GM21528 (cell line): ENCODE results near the gene PDK1.
"Not testable (repeated sequence)": the region's sequence is repeated elsewhere in the genome, so short reads cannot be mapped to it uniquely, and the experiment has no call there.

Experiments used
- ATAC-seq: cut with Tn5 transposase; IDR thresholded peaks from one replicate; pipeline ENCODE4 v1.9.1; 2021; ENCODE audit warnings: mild to moderate bottlenecking, moderate library complexity; ENCODE audit not compliant: unreplicated experiment, low FRiP score

The PDK1 gene

DNA sequence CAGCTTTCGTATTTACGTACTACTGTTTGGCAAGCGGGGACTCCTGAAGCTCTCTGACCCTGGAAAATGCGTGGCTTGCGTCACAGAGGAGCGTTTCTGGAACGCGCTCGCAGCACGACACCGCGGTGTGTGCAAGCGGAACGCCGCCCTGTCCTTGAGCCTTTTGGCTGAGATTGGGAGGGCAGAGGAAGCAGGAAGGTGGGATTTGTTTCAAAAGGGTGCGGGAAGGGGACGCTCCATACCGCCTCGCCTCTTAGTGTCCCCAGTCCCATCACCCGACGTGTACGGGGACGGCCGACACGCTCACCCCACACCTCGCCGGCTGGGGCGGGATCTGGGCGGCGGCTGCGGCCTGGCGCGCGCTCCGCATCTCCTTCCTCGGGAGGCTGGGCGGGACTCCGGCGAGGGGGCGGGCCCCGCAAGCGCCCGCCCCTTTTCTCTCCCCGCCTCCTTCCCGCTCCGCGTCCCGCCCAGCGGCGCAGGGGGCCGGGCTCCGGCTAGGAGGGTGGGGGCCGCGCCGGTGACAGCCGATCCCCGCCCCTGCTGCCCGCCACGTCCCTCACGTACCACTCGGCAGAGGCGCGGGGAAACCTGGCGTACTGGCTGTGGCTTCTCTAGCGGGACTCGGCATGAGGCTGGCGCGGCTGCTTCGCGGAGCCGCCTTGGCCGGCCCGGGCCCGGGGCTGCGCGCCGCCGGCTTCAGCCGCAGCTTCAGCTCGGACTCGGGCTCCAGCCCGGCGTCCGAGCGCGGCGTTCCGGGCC, at the start of gene PDK1:
Gene PDK1, plus strand, starts transcription at position 569 of the 762 bp plus-strand sequence. Its CDS starts 61 bp downstream, at position 630.
- ATAC-seq = peak; percentile 92

DNA sequence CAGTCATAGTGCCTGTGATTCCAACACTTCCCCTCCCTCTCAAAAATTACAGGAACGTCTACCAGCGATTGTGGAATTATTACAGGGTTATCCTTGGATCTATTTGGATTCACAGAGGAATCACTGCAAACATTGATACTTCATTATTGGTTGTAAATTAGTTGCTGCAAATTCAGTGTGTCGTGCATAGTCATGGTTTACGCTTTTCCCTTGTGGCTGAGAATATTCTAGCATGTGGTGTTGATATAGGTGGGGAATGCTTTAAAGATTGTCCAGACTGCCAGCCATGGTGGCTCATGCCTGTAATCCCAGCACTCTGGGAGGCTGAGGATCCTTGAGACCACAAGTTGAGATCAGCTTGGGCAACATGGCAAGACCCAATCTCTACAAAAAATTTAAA, 48.7 kb upstream of the PDK1 start:
- no peak for ATAC-seq

DNA sequence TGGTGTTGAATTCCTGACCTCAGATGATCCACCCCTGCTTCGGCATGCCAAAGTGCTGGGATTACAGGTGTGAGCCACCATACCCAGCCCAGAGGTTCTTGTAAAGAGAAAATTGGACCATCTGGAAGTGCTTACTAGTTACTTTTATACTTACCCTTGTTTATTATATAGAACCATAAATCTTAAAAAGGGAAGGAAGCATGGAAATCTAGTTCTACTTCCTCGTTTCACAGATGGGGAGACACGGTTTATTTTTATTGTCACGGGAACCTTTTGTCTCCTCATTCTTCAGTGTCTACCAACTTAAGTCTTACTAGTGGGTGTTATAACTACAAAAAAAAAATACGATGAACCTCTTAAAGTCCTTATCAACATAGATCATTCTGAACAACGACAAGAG, 45.8 kb upstream of the PDK1 start:
- no peak for ATAC-seq

DNA sequence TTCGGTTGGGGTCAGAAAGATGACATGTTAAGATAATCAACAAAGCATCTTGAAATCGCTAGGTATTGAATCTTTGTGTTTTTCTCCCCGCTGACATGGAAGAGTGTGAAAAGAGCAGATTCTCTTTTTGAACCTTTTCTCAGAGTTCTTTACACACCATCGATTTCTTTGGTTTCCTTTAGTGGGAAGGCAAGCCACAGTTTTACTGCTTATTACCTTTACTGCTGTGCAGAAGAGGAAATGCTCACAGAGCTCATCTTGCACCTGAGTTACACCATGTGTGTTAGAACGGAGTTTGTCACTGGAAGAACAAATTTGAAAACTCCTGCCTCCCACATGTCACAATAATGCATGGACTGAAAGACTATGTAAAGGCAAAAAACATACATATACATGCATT, 45.3 kb upstream of the PDK1 start:
- no peak for ATAC-seq

DNA sequence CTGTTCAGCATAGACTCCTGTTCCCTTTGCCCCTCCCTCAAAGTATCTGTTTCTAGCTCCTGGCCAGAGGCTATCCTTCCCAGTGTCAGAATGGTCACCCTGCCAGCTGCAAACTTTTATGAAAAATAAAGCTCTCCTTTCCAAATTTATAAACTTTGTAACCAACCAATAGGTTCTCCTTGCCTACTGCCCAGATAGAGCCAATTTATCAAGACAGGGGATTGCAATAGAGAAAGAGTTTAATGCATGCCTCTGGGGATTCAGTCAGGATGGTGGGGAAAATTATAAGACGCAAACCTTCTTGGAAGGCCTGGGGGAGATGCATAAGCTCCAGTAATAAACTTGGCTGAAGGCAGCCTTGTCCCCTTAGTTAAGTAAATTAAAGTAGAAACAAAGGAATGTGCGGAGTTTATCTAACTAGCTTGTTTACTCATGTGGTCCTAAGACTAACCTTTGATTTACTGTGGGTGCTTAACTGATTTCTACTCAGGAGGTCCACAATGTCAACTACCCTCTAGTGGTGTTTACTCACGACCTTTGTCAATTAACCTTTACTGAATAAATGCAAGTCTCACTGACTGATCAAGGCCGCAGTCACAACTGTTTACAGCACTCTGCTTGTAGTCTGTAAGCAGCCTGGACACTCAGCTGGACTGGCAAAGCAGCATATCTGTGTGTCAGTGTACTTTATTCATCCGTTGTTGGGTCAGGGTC, 42.9 kb upstream of the PDK1 start:
- ATAC-seq = no peak

DNA sequence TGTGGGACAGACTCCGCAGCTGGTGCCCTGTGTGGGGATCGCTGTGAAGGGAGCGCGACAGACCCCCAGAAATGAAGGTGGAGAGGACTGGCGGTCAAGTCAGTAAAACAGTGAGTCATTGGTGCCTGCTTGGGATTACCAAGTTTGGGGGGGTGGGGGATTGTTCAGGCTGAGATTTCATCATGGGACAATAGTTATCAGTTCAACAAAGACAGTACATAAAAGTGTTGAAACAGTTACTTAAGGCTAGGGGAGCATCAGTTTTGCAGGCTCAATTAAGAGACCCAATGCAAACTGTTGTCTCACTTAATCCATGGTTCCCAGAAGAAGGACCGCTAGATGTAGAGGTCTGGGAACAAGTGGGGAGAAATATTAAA, 42.4 kb upstream of the PDK1 start:
- no peak for ATAC-seq

DNA sequence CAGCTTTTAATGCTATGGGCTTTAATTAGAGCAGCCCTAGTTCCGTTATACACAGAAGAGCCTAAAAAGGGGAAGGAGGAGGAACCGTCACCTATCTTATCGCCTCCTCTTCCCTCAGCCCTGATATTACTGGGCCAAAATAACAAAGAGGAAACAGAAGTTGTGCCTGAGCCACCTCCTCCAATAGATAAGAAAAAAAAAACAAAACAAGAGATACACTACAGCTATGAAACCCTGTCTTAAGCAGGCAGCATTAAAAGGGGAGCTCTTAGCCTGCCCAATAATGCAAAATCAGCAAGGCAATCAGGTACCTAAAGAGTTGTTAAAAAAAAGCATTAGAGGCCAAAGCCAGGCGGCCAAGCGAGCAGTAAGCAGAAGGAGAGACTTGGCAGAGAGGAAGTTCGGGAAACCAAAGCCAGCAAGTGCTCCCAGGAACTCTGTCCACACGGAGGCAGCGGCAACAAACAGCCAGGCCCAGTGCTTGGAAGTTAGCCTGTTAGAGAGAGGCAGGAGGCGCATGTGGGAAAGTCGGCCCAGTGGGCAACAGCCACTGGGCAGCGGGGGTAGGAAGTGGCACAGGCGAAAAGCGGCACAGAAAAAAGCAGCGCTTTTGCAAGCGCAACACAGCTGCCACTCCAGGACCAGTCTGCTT, 41.8 kb upstream of the PDK1 start:
- ATAC-seq = no peak

DNA sequence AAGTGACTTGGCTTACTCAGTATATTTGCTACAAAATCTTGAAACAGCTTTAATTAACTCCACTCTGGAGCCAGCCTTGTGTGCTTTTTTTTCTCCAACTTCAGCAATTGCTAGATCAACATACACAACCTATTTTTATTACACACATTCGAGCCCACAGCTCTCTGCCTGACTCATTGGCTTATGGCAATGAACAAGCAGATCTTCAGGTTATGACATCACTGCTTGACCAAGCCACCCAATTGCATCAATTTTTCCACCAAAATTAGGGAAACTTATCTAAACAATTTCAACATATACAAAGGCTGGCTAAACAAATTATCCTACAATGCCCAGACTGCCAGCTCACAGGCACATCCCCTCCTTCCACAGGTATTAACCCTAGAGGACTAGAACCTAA, 39.6 kb upstream of the PDK1 start:
- no peak for ATAC-seq

DNA sequence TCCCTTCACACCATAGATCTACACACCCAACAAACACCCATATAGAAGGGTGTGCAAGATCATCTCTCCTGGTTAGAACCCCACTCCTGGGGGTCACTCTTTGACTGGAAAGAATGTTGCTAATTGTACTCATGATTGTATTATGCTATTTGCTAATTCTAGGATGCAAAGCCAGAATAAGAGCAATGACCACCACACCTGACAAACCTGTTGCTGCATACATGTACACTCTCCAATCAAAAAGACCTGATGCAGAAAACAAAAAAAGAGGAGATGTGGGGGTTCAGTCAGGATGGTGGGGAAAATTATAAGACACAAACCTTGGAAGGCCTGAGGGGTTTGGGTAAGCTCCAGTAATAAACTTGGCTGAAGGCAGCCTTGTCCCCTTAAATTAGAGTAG, 36.9 kb upstream of the PDK1 start:
- ATAC-seq = no peak

DNA sequence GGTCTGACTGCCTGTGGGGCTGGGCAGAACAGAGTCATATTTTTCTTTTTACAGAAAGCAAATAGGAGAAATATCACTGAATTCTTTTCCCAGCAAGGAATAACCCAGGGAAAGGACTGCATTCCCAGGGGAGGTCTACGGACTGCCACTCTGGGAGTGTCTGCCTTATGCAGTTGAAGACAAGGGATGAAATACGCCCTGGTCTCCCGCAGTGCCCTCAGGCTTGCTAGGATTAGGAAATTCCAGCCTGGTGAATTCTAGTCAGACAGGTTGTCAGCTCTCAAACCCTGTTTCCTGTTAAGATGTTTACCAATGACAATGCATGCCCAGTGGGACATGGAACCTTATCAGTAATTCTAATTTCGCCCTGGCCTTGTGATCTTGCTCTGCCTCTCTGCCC, 30.3 kb upstream of the PDK1 start:
- ATAC-seq = no peak

DNA sequence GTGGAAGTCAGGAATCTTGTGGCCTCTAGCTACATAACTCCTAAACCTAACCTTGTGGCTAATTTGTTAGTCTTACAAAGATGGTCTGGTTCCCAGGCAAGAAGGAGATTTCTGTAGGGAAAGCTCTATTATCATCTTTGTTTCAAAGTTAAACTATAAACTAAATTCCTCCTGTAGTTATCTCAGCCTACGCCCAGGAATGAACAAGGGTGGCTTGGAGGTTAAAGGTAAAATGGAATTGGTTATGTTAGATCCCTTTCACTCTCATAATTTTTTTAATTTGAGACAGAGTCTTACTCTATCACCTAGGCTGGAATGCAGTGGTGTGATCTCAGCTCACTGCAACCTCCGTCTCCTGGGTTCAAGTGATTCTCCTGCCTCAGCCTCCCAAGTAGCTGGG, 24.6 kb upstream of the PDK1 start:
- ATAC-seq = no peak

DNA sequence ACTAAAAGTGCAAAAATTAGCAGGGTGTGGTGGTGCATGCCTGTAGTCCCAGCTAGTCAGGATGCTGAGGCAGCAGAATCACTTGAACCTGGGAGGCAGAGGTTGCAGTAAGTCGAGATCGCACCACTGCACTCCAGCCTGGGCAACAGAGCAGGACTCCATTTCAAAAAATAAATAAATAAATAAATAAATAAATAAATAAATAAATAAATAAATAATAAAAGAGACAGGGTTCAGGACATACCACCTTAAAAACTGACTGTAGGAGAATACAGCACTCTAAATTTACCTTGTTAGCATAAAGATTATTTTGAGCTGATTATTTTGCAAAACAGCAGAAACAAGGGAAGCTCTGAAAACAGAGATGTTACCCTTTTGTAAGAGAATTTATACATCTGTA, 23.4 kb upstream of the PDK1 start:
- ATAC-seq = not testable (repeated sequence)

DNA sequence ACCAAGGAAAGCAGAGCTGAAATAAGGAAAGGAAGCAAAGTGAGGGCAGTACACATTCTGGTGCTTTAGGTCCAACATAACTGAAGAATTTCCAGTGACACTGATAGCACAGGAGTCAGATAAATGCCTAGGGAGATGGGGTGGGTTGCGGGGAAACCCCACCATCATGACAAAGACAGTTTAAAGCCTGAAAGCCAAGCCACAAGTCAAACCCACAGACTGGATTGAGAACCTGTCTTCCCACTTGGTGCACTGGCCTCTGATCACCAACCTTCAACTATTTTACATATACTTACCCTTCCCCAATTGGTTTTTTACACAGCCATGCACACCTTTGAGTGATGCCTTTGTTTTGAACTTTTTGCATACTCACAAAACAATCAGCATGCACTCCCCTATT, 22.2 kb upstream of the PDK1 start:
- ATAC-seq = no peak

DNA sequence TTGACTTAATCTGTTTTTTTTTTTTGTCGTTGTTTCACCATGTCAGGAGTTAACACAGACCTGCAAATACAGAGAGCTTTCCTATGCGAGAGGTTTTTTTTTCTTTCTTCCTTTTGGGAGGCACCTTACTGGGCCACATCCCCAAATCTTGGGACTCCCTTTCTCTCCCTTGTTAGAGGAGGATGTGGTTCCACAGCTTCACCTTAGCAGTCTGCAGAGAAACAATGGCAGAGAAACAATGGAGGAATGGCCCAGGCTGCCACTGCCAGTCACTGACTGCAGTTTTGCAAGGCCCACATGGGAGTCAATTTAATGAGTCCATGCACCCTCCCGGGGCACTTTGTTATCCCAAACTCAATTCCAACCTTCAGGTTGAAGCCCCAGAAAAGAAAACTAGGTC, 20.8 kb upstream of the PDK1 start:
- no peak for ATAC-seq

DNA sequence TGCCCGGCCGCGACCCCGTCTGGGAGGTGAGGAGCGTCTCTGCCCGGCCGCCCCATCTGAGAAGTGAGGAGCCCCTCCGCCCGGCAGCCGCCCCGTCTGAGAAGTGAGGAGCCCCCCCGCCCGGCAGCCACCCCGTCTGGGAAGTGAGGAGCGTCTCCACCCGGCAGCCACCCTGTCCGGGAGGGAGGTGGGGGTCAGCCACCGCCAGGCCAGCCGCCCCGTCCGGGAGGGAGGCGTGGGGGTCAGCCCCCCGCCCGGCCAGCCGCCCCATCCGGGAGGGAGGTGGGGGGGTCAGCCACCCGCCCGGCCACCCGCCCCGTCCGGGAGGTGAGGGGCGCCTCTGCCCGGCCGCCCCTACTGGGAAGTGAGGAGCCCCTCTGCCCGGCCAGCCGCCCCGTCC, 18.0 kb upstream of the PDK1 start:
- not testable (repeated sequence) for ATAC-seq

DNA sequence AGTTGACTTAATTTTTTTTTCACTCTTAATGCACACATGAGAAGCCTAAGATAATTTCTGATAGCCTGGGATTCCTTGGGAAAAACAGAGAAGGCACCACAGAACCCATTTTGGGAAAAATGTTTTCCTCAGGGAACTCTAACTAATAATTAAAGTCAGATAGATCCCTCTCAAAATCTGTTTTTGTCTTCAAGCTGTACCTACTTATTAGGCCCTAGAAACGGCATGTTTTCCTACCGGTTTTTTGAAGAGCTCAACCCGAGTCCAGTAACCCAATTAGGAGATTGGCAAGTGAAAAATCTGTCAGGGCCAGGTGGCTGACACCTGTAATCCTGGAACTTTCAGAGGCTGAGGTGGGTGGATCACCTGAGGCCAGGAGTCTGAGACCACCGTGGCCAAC, 16.1 kb upstream of the PDK1 start:
- no peak for ATAC-seq

DNA sequence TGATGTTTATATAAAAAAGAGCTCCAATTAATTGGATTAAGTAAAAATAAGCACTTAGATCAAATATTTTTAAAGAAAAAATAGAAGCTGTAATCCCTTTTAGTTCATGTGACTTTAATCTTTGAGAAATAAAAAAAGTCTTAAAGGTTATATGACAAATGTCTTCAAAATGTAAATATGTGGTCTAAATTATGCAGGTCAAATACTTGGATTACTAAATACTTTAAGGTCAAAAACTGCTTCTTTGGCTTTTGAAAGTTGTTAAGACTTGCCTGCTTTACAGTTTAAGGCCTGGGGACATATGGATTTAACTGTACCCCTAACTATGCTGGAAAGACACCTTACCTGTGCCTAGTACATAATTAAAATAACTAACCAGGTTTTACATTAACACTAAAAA, 15.5 kb upstream of the PDK1 start:
- ATAC-seq = no peak

DNA sequence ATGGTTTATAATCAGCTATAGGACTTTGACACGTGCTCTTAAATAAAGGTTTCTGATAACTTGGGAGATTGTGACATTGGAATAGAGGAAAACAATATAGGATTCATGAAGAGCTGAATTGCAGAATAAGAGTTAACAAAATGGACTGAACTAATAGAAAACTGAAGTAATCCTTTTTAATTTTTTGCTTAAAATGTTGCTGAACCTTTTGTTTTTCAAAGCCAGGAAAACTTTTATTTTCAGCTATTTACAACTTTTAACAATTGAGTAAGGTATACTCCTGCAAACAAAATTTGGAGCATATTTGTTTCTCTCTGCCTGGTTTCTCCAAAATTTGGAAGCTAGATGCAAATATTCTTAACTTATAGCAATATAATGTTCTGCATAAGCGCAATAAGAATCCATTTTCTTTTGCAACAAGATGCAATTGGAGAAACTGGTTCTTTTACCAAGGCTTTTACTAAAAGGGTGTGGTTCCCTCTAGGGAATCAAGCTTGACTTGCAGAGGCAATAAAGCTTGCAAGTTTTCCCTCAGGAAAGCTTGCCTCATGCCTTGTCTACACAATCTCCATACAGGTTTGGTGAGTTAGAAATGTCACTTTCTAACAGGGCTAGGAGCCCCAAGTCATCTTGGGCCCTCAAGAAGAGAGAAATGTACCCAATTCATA, 10.3 kb upstream of the PDK1 start:
- no peak for ATAC-seq

DNA sequence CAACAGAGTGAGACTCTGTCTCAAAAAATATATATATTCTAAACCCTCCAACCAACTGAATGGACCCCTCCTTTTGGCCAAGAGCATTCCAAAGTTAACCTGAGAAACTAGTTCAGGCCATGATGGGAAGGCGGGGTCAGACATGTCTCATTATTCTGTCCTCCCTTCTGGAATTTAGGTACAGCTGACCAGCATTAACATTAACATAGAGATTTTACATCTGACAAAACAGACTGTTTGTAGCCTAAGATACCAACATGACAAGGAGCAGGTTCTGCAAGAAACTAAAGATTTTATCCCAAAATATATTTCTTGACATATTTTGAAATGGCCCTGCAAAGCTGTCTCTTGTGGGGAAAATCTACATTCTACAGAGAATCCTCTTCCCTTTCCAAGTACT, 6.8 kb upstream of the PDK1 start:
- no peak for ATAC-seq

DNA sequence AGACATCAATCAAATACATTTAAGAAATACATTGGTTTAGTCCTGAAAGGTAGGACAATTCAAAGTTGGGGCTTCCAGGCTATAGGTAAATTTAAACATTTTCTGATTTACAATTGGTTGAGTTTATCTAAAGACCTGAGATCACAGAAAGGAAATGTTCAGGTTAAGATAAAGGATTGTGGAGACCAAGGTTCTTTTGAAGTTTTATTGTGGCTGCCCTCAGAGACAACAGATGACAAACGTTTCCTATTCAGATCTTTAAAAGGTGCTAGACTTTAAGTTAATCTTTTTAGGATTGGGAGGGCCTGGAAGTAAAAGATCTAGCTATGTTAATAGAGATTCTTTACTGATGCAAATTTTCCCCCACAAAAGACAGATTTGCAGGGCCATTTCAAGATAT, 6.1 kb upstream of the PDK1 start:
- not testable (repeated sequence) for ATAC-seq

DNA sequence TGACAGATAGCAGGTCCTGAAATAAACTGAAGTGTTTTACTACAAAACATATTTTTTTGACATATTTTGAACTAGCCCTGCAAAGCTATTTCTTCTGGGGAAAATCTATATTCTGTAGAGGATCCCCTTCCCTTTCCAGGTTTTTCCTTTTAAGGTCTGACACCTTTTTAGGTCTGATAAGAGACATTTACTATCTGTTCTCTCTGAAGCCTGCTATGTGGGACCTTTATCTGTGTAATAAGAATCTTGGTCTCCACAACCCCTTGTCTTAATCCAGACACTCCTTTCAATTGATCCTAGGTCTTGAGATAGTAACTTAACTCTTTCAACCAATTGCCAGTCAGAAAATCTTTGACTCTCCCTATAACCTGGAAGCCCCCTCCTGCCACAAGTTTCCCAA, 5.5 kb upstream of the PDK1 start:
- ATAC-seq = no peak
